Activated T-helper 1 cell treated with anti-CD3 and anti-CD28 coated beads, Interleukin-2, amount 50 U/mL, for 16 hours (primary cell): ENCODE data around the gene BCS1L.
A peak's percentile ranks its signal among the peaks of the same experiment; 100 is the strongest.
"Not testable (repeated sequence)": the region's sequence is repeated elsewhere in the genome, so short reads cannot be mapped to it uniquely, and the experiment has no call there.

Experiments
- DNase-seq, 2 donors: peaks; one replicate each; pipeline ENCODE4 v3.0.0-alpha.2; 2020; ENCODE audit warnings: low read depth in 1 of 2, low spot score in 1 of 2

BCS1L gene

GRCh38 chr2:218659988-218660358 lies 490 bp downstream of the BCS1L start:
- no peak for DNase-seq

GRCh38 chr2:218662377-218662776 lies 2.9 kb downstream of the BCS1L start:
- no peak for DNase-seq

- DNase-seq: no peak
These were observed 3.3 kb downstream of the BCS1L start for GRCh38 chr2:218662827-218663226.

GRCh38 chr2:218663901-218664300 lies 4.4 kb downstream of the BCS1L start:
- DNase-seq: no peak

- no peak for DNase-seq
These were observed 5.2 kb downstream of the BCS1L start for GRCh38 chr2:218664653-218665052.

- no peak for DNase-seq
These were observed 11.7 kb downstream of the BCS1L start for GRCh38 chr2:218671097-218671653.

- peak; percentile 59 to 75 for DNase-seq
These were observed 12.4 kb downstream of the BCS1L start, which contains the start of the genes RNF25 and STK36 for GRCh38 chr2:218671654-218672566. Gene RNF25 (minus strand): TSS chr2:218672002. CDS start chr2:218671970, 32 bp downstream. Gene STK36 (plus strand): TSS chr2:218672086. CDS start chr2:218672830, 744 bp downstream.

- no peak for DNase-seq
These were observed 19.6 kb downstream of the BCS1L start for GRCh38 chr2:218679119-218679518.

- no peak for DNase-seq
These were observed 20.6 kb downstream of the BCS1L start for GRCh38 chr2:218680061-218680460.

GRCh38 chr2:218687400-218688060 lies 28.0 kb downstream of the BCS1L start:
- not testable (repeated sequence) for DNase-seq

- no peak for DNase-seq
These were observed 31.8 kb downstream of the BCS1L start for GRCh38 chr2:218691234-218691633.

GRCh38 chr2:218694405-218695145 lies 35.1 kb downstream of the BCS1L start:
- DNase-seq: no peak

- no peak for DNase-seq
These were observed 39.4 kb downstream of the BCS1L start for GRCh38 chr2:218698885-218699284.

- DNase-seq: no peak
These were observed 42.3 kb downstream of the BCS1L start for GRCh38 chr2:218701806-218702205.

- DNase-seq: no peak
These were observed 43.9 kb downstream of the BCS1L start for GRCh38 chr2:218703341-218703740.

- no peak for DNase-seq
These were observed 48.6 kb downstream of the BCS1L start for GRCh38 chr2:218708086-218708485.

- no peak for DNase-seq
These were observed 50.4 kb downstream of the BCS1L start for GRCh38 chr2:218709908-218710307.

GRCh38 chr2:218710334-218710686 lies 50.8 kb downstream of the BCS1L start:
- DNase-seq: no peak

- DNase-seq: peak; percentile 97 to 98
These were observed 51.4 kb downstream of the BCS1L start, which contains the start of gene TTLL4 for GRCh38 chr2:218710687-218711549. Gene TTLL4 (plus strand): TSS chr2:218710835. CDS start chr2:218737677, 26,842 bp downstream.

GRCh38 chr2:218711550-218711929 lies 52.1 kb downstream of the BCS1L start:
- no peak for DNase-seq
